Measurements from ENCODE around the gene RPS6KB2. TPM values are rescaled to one million over a fixed set of nuclear protein-coding genes. Genes with fewer than 3 reads are reported as not detected.

RPS6KB2 gene
- total RNA-seq, 1 experiment from 2014 or later: 54.0 TPM

GRCh38 chr11:67393990-67394389 lies 34.3 kb upstream of the RPS6KB2 start:
- Histone ChIP-seq H3K27ac (no peak overlapping the region), H3K36me3 (ENCODE audit: low read depth) (0 out of 2 replicates have a peak, but pooled peaks cover 6% of the 10 kb centered on the region), H4K20me1 (ENCODE audit: insufficient read depth) (peaks cover 3% of the 10 kb centered on the region; the same call in 1 of the 2 replicates), H2AFZ (no peak overlapping the region), H3K9me2 (ENCODE audit: insufficient read depth) (no peaks in the 10 kb centered on the region), H3K79me2 (ENCODE audit: low read depth) (peaks cover 21% of the 10 kb centered on the region), H3K4me2 (no peak overlapping the region), H3K4me3 (no peak overlapping the region), H3K9me3 (ENCODE audit: insufficient read depth, low read depth) (no peaks in the 10 kb centered on the region), H3F3A (ENCODE audit: insufficient read depth, low read depth) (peaks cover 42% of the 10 kb centered on the region), H3K27me3 (ENCODE audit: insufficient read depth, low read depth) (no peaks in the 10 kb centered on the region), H3K4me1 (replicated peaks; ENCODE audit: insufficient read depth) (peaks cover 12% of the 10 kb centered on the region; the same call in 1 of the 2 replicates)
- TF ChIP-seq, protein P1, sequence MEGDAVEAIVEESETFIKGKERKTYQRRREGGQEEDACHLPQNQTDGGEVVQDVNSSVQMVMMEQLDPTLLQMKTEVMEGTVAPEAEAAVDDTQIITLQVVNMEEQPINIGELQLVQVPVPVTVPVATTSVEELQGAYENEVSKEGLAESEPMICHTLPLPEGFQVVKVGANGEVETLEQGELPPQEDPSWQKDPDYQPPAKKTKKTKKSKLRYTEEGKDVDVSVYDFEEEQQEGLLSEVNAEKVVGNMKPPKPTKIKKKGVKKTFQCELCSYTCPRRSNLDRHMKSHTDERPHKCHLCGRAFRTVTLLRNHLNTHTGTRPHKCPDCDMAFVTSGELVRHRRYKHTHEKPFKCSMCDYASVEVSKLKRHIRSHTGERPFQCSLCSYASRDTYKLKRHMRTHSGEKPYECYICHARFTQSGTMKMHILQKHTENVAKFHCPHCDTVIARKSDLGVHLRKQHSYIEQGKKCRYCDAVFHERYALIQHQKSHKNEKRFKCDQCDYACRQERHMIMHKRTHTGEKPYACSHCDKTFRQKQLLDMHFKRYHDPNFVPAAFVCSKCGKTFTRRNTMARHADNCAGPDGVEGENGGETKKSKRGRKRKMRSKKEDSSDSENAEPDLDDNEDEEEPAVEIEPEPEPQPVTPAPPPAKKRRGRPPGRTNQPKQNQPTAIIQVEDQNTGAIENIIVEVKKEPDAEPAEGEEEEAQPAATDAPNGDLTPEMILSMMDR (conservative IDR thresholded peaks at IDR 0.05): no peak
- TF ChIP-seq EZH2 (IDR thresholded peaks at IDR 0.05; ENCODE audit: low read depth): no peak
- DNase-seq: no peak
- BruUV-seq (replicated peaks): no TSS peak
- ChIA-PET CTCF (interaction anchor here (0.6 kb wide), 1 partner anchor 9 kb away, joined by 7 read pairs; no protein-coding TSS in a partner anchor), POLR2A (ENCODE audit: unreplicated experiment) (interaction anchor here (0.6 to 0.8 kb wide), 2 partner anchors 48 to 89 kb away, joined by 5 to 16 read pairs; partner anchors contain the start of gene AIP)
- intact Hi-C loops (cut with micrococcal nuclease; ENCODE audit: unreplicated experiment): no loop called here

- ChIA-PET CTCF (no interaction called here), POLR2A (ENCODE audit: unreplicated experiment) (interaction anchor here (0.8 kb wide), 2 partner anchors 22 to 183 kb away, joined by 3 read pairs; no protein-coding TSS in a partner anchor)
- H3K79me2 ChIP-seq (ENCODE audit: low read depth): peaks cover 22% of the 10 kb centered on the region
- no peaks in the 10 kb centered on the region for H3K27me3 ChIP-seq (ENCODE audit: insufficient read depth, low read depth)
- H3K36me3 ChIP-seq (ENCODE audit: low read depth): 0 out of 2 replicates have a peak, but pooled peaks cover 6% of the 10 kb centered on the region
- H3K4me1 ChIP-seq (replicated peaks; ENCODE audit: insufficient read depth): peaks cover 13% of the 10 kb centered on the region
- H2AFZ ChIP-seq: no peak overlapping the region
- H3K27ac ChIP-seq: no peak overlapping the region
- no peaks in the 10 kb centered on the region for H3K9me3 ChIP-seq (ENCODE audit: insufficient read depth, low read depth)
- peaks cover 33% of the 10 kb centered on the region for H3F3A ChIP-seq (ENCODE audit: insufficient read depth, low read depth)
- intact Hi-C loops (cut with micrococcal nuclease; ENCODE audit: unreplicated experiment): no loop called here
- H3K4me3 ChIP-seq: no peak overlapping the region
- H4K20me1 ChIP-seq (ENCODE audit: insufficient read depth): peaks cover 3% of the 10 kb centered on the region; the same call in 1 of the 2 replicates
- H3K9me2 ChIP-seq (ENCODE audit: insufficient read depth): no peaks in the 10 kb centered on the region
- BruUV-seq (replicated peaks): no TSS peak
- TF ChIP-seq, protein P1 (conservative IDR thresholded peaks at IDR 0.05): no peak
- TF ChIP-seq EZH2 (IDR thresholded peaks at IDR 0.05; ENCODE audit: low read depth): no peak
- no peak overlapping the region for H3K4me2 ChIP-seq
- DNase-seq: no peak
These were observed 32.6 kb upstream of the RPS6KB2 start for GRCh38 chr11:67395555-67396258.

DNA sequence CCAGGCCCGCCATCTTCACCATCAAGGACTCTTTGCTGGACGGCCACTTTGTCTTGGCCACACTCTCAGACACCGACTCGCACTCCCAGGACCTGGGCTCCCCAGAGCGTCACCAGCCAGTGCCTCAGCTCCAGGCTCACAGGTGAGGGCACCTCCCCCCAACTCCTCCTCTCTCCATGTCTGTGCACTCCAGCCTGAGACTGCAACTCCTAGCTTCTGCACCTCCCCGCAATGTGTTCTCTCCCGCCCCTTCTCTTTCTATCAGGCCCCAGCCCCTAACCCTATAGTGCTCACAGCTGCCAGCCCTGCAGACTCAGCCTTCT lies 32.1 kb upstream of the RPS6KB2 start:
- Histone ChIP-seq H3K9me2 (ENCODE audit: insufficient read depth) (no peaks in the 10 kb centered on the region), H4K20me1 (ENCODE audit: insufficient read depth) (peaks cover 3% of the 10 kb centered on the region; the same call in 1 of the 2 replicates), H3K4me3 (no peak overlapping the region), H3K27ac (no peak overlapping the region), H3K4me2 (no peak overlapping the region), H3K27me3 (ENCODE audit: insufficient read depth, low read depth) (no peaks in the 10 kb centered on the region), H3K36me3 (ENCODE audit: low read depth) (0 out of 2 replicates have a peak, but pooled peaks cover 6% of the 10 kb centered on the region), H3K79me2 (ENCODE audit: low read depth) (peaks cover 22% of the 10 kb centered on the region), H2AFZ (no peak overlapping the region), H3F3A (ENCODE audit: insufficient read depth, low read depth) (peaks cover 31% of the 10 kb centered on the region), H3K9me3 (ENCODE audit: insufficient read depth, low read depth) (no peaks in the 10 kb centered on the region), H3K4me1 (replicated peaks; ENCODE audit: insufficient read depth) (peaks cover 14% of the 10 kb centered on the region)
- TF ChIP-seq, protein P1 (conservative IDR thresholded peaks at IDR 0.05): no peak
- POLR2A ChIA-PET (ENCODE audit: unreplicated experiment): interaction anchor here (0.8 kb wide), 2 partner anchors 22 to 183 kb away, joined by 3 read pairs; no protein-coding TSS in a partner anchor
- no TSS peak for BruUV-seq (replicated peaks)
- DNase-seq: no peak
- CTCF ChIA-PET: no interaction called here
- intact Hi-C loops (cut with micrococcal nuclease; ENCODE audit: unreplicated experiment): no loop called here

Data from PC-9 (cell line).